PFSK-1 (cell line): ENCODE results near the gene PHYHIPL.

ENCODE experiments used
- POLR2AphosphoS5 ChIP-seq: IDR thresholded peaks from 2 replicates; pipeline ENCODE4 v1.6.1; 2012; ENCODE audit warnings: low read depth, mild to moderate bottlenecking, control low read depth, low read length, moderate library complexity
- REST ChIP-seq, 2 experiments: IDR thresholded peaks; 2 replicates each; pipeline versions ENCODE4 v1.6.1 to v1.8.0; 2011 to 2012; ENCODE audit warnings: low read depth in 2 of 2, low read length in 2 of 2, control low read depth in 1 of 2, inconsistent platforms in 1 of 2, mild to moderate bottlenecking in 1 of 2, moderate library complexity in 1 of 2; ENCODE audit not compliant: insufficient read depth in 1 of 2
- SIN3A ChIP-seq: IDR thresholded peaks from 2 replicates; pipeline ENCODE4 v1.6.1; 2012; ENCODE audit warnings: mild to moderate bottlenecking, low read length, moderate library complexity, borderline replicate concordance; ENCODE audit not compliant: insufficient read depth
- TAF1 ChIP-seq: IDR thresholded peaks from 2 replicates; pipeline ENCODE4 v1.6.1; 2012; ENCODE audit warnings: low read length, control low read depth, borderline replicate concordance; ENCODE audit not compliant: insufficient read depth

GRCh38 chr10:59276133-59276532 lies 99.7 kb downstream of the PHYHIPL start:
- no peak for TF ChIP-seq POLR2AphosphoS5
- no peak for TF ChIP-seq TAF1
- TF ChIP-seq SIN3A: no peak
- no peak for TF ChIP-seq REST (IDR thresholded peaks at IDR 0.05; ENCODE audit: insufficient read depth in 1 of 2, low read depth in 2 of 2, low read length in 2 of 2)
